ENCODE measurements around the gene SLC44A3. TPM values are rescaled to one million over a fixed set of nuclear protein-coding genes. Genes with fewer than 3 reads are reported as not detected.

Gene SLC44A3
- total and polyA plus RNA-seq, 3 experiments from 2014 or later, result 0.31 to 0.83 (median 0.47) TPM

DNA sequence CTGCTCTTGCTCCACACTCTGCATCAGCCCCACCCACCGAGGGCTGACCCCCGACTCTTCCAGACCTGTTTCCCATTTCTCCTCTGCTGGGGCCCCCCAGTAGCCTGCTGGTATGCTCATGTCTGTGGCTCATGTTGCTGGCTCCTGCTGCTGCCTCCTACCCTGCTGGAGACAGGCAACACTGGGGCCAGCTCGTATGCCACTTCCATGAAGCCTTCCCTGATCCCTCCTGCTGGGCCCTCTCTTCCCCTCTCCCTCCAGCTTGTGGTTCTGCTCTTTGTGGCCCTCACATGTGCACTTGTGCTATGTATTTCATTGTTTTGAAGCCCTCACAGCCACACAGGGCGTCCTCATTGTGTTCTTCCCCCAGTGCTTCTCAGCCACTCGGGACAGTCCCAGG lies 66.2 kb downstream of the SLC44A3 start:
- H3K9me3 Mint-ChIP-seq, result no peaks in the 10 kb centered on the region
- Histone ChIP-seq H3K36me3 (ENCODE audit: insufficient read depth, low read length) (no peaks in the 10 kb centered on the region), H3K9me3 (ENCODE audit: low read length) (no peaks in the 10 kb centered on the region), H3K27me3 (ENCODE audit: insufficient read depth, low read length, poor library complexity, severe bottlenecking) (no peaks in the 10 kb centered on the region), H3K4me3 (ENCODE audit: low read length) (no peak overlapping the region), H3K27ac (ENCODE audit: low read depth, low read length) (no peak overlapping the region), H3K4me1 (ENCODE audit: insufficient read depth, low read length) (no peaks in the 10 kb centered on the region)
- H3K27ac Mint-ChIP-seq, result no peak overlapping the region
- no peak for DNase-seq
- peaks cover 9 to 17% (median 15%) of the 10 kb centered on the region in 3 donors for H3K4me1 Mint-ChIP-seq
- no peaks in the 10 kb centered on the region for H3K36me3 Mint-ChIP-seq
- POLR2A ChIA-PET, result no interaction called here
- H3K27me3 Mint-ChIP-seq, result peaks cover 2 to 12% of the 10 kb centered on the region in 2 donors
- no peak overlapping the region for H3K4me3 Mint-ChIP-seq
- CTCF ChIA-PET, result no interaction called here

- no peaks in the 10 kb centered on the region for H3K4me1 ChIP-seq (ENCODE audit: insufficient read depth, low read length)
- POLR2A ChIA-PET, result no interaction called here
- no peaks in the 10 kb centered on the region for H3K36me3 ChIP-seq (ENCODE audit: insufficient read depth, low read length)
- Mint-ChIP-seq H3K9me3 (no peaks in the 10 kb centered on the region), H3K4me1 (peaks cover 9 to 17% (median 15%) of the 10 kb centered on the region in 3 donors), H3K27me3 (peaks cover 2 to 14% of the 10 kb centered on the region in 2 donors), H3K4me3 (no peak overlapping the region), H3K36me3 (no peaks in the 10 kb centered on the region), H3K27ac (no peak overlapping the region)
- H3K27ac ChIP-seq (ENCODE audit: low read depth, low read length), result no peak overlapping the region
- CTCF ChIA-PET, result no interaction called here
- no peaks in the 10 kb centered on the region for H3K9me3 ChIP-seq (ENCODE audit: low read length)
- DNase-seq, result no peak
- H3K27me3 ChIP-seq (ENCODE audit: insufficient read depth, low read length, poor library complexity, severe bottlenecking), result no peaks in the 10 kb centered on the region
- no peak overlapping the region for H3K4me3 ChIP-seq (ENCODE audit: low read length)
Observed at GRCh38 chr1:94887106-94887505, 66.9 kb downstream of the SLC44A3 start.

DNA sequence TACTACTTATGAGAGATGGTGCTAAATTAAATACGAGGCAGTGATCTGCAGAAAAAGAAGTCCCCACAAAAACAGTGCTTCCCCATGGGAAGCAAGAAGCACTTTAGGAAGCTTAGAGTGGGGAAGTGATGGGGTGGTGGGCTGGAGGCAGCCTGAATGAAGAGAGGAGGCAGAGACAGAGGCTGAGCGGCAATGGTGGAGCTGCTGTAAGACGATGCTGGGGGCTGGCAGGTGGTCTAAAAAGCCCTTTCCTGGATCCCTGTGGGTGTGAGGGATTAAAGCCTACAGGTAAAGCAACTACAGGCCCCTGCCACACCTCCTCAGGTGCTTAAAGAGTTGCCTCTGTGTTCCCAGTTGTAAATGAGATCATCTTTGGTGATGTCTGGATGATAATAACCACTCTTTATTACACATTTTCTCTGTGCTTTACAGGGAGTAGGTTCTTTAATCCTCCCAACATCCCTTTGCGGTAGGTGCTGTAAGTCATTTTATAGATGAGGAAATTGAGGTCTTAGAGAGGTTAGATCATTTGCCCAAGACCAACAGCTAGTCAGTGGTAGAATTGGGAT lies 67.5 kb downstream of the SLC44A3 start:
- no peaks in the 10 kb centered on the region for H3K9me3 ChIP-seq (ENCODE audit: low read length)
- no peak overlapping the region for H3K27ac ChIP-seq (ENCODE audit: low read depth, low read length)
- Mint-ChIP-seq H3K9me3 (no peaks in the 10 kb centered on the region), H3K27ac (peak overlapping the region in 1 of 8 donors; percentile 30), H3K36me3 (no peaks in the 10 kb centered on the region), H3K4me1 (peaks cover 8 to 15% (median 14%) of the 10 kb centered on the region in 3 donors), H3K4me3 (no peak overlapping the region), H3K27me3 (peaks cover 2 to 15% of the 10 kb centered on the region in 2 donors)
- no peaks in the 10 kb centered on the region for H3K36me3 ChIP-seq (ENCODE audit: insufficient read depth, low read length)
- no peaks in the 10 kb centered on the region for H3K4me1 ChIP-seq (ENCODE audit: insufficient read depth, low read length)
- POLR2A ChIA-PET, result no interaction called here
- DNase-seq, result no peak
- no peak overlapping the region for H3K4me3 ChIP-seq (ENCODE audit: low read length)
- H3K27me3 ChIP-seq (ENCODE audit: insufficient read depth, low read length, poor library complexity, severe bottlenecking), result no peaks in the 10 kb centered on the region
- CTCF ChIA-PET, result no interaction called here

- Histone ChIP-seq H3K36me3 (ENCODE audit: insufficient read depth, low read length) (no peaks in the 10 kb centered on the region), H3K27me3 (ENCODE audit: insufficient read depth, low read length, poor library complexity, severe bottlenecking) (no peaks in the 10 kb centered on the region), H3K4me1 (ENCODE audit: insufficient read depth, low read length) (no peaks in the 10 kb centered on the region), H3K9me3 (ENCODE audit: low read length) (no peaks in the 10 kb centered on the region), H3K27ac (ENCODE audit: low read depth, low read length) (no peak overlapping the region), H3K4me3 (ENCODE audit: low read length) (no peak overlapping the region)
- H3K9me3 Mint-ChIP-seq, result no peaks in the 10 kb centered on the region
- H3K27me3 Mint-ChIP-seq, result peaks cover 2 to 19% of the 10 kb centered on the region in 2 donors
- H3K4me3 Mint-ChIP-seq, result no peak overlapping the region
- POLR2A ChIA-PET, result no interaction called here
- no peaks in the 10 kb centered on the region for H3K36me3 Mint-ChIP-seq
- peaks cover 5 to 10% (median 8%) of the 10 kb centered on the region in 3 donors for H3K4me1 Mint-ChIP-seq
- CTCF ChIA-PET, result no interaction called here
- no peak overlapping the region for H3K27ac Mint-ChIP-seq
- DNase-seq, result no peak
Observed at GRCh38 chr1:94888201-94888600, 68.0 kb downstream of the SLC44A3 start.

DNA sequence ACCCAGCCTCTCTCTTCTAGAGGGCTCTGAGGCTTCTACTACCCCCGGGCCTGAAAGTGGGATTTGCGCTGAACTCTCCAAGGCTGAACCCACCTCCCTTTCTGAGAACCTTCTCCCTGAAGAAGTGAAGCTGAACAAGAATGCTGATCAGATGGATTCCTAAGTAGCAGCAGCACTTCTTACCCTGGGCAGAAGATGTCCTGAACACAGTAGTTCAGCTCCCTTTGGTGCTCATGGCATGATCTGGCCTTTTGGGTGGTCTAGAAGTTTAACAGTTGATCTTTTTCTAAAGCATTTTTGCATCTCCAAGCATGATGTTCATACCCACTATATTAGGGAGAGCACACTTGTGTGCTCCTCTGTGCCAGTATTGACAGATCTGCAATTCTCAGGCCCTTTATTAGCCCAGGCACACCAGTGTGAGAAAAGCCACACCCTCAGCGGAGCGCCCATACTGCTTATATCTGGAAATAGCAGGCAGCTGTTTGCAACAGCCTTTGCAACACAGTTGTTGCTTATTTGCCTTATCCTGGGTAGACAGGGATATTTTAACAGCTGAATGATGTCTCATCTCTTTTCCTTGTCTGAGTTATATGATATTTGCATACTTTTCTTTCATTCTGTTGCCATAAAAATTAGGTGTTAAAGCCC lies 72.6 kb downstream of the SLC44A3 start:
- Mint-ChIP-seq H3K36me3 (no peaks in the 10 kb centered on the region), H3K4me1 (no peaks in the 10 kb centered on the region), H3K27ac (no peak overlapping the region), H3K4me3 (no peak overlapping the region), H3K9me3 (no peaks in the 10 kb centered on the region), H3K27me3 (peaks cover 2 to 29% of the 10 kb centered on the region in 2 donors)
- no peaks in the 10 kb centered on the region for H3K9me3 ChIP-seq (ENCODE audit: low read length)
- no peaks in the 10 kb centered on the region for H3K36me3 ChIP-seq (ENCODE audit: insufficient read depth, low read length)
- POLR2A ChIA-PET, result interaction anchor here (0.7 kb wide), 1 partner anchor 69 kb away, joined by 4 read pairs; no protein-coding TSS in a partner anchor
- no peaks in the 10 kb centered on the region for H3K4me1 ChIP-seq (ENCODE audit: insufficient read depth, low read length)
- CTCF ChIA-PET, result interaction anchor here (1.4 kb wide), 1 partner anchor 9 kb away, joined by 3 read pairs; no protein-coding TSS in a partner anchor
- H3K27me3 ChIP-seq (ENCODE audit: insufficient read depth, low read length, poor library complexity, severe bottlenecking), result no peaks in the 10 kb centered on the region
- H3K27ac ChIP-seq (ENCODE audit: low read depth, low read length), result no peak overlapping the region
- DNase-seq, result no peak
- no peak overlapping the region for H3K4me3 ChIP-seq (ENCODE audit: low read length)

GRCh38 chr1:94894630-94895029 lies 74.5 kb downstream of the SLC44A3 start:
- no peaks in the 10 kb centered on the region for H3K9me3 ChIP-seq (ENCODE audit: low read length)
- ChIA-PET POLR2A (no interaction called here), CTCF (no interaction called here)
- Mint-ChIP-seq H3K27me3 (peaks cover 2 to 25% of the 10 kb centered on the region in 2 donors), H3K4me3 (no peak overlapping the region), H3K4me1 (no peaks in the 10 kb centered on the region), H3K9me3 (no peaks in the 10 kb centered on the region), H3K36me3 (no peaks in the 10 kb centered on the region), H3K27ac (peak overlapping the region in 1 of 8 donors; percentile 61)
- no peak overlapping the region for H3K27ac ChIP-seq (ENCODE audit: low read depth, low read length)
- H3K36me3 ChIP-seq (ENCODE audit: insufficient read depth, low read length), result no peaks in the 10 kb centered on the region
- H3K27me3 ChIP-seq (ENCODE audit: insufficient read depth, low read length, poor library complexity, severe bottlenecking), result no peaks in the 10 kb centered on the region
- no peaks in the 10 kb centered on the region for H3K4me1 ChIP-seq (ENCODE audit: insufficient read depth, low read length)
- H3K4me3 ChIP-seq (ENCODE audit: low read length), result no peak overlapping the region
- no peak for DNase-seq

DNA sequence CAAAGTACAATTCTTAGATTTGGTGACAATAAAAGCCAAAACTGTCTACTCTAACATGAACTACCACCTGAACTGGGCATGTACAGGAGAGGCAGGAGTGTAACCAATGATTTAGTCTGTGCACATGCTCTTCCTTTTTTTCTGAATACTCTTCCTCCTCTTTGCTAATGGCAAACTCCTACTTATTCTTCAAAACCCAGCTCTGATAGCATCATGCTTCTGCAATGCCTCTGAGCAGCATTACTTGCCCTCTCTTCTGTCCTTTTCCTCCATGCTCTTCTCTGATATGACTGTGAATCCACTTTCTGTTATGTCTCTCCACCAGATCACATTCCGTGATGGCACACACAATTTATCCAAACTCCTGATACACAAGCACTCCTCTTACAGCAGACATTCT lies 75.4 kb downstream of the SLC44A3 start:
- Histone ChIP-seq H3K4me3 (ENCODE audit: low read length) (no peak overlapping the region), H3K27ac (ENCODE audit: low read depth, low read length) (no peak overlapping the region), H3K9me3 (ENCODE audit: low read length) (no peaks in the 10 kb centered on the region), H3K4me1 (ENCODE audit: insufficient read depth, low read length) (no peaks in the 10 kb centered on the region), H3K36me3 (ENCODE audit: insufficient read depth, low read length) (no peaks in the 10 kb centered on the region), H3K27me3 (ENCODE audit: insufficient read depth, low read length, poor library complexity, severe bottlenecking) (no peaks in the 10 kb centered on the region)
- H3K36me3 Mint-ChIP-seq, result no peaks in the 10 kb centered on the region
- ChIA-PET CTCF (no interaction called here), POLR2A (no interaction called here)
- no peaks in the 10 kb centered on the region for H3K4me1 Mint-ChIP-seq
- DNase-seq, result no peak
- peaks cover 4 to 20% of the 10 kb centered on the region in 2 donors for H3K27me3 Mint-ChIP-seq
- no peaks in the 10 kb centered on the region for H3K9me3 Mint-ChIP-seq
- H3K4me3 Mint-ChIP-seq, result no peak overlapping the region
- H3K27ac Mint-ChIP-seq, result no peak overlapping the region

DNA sequence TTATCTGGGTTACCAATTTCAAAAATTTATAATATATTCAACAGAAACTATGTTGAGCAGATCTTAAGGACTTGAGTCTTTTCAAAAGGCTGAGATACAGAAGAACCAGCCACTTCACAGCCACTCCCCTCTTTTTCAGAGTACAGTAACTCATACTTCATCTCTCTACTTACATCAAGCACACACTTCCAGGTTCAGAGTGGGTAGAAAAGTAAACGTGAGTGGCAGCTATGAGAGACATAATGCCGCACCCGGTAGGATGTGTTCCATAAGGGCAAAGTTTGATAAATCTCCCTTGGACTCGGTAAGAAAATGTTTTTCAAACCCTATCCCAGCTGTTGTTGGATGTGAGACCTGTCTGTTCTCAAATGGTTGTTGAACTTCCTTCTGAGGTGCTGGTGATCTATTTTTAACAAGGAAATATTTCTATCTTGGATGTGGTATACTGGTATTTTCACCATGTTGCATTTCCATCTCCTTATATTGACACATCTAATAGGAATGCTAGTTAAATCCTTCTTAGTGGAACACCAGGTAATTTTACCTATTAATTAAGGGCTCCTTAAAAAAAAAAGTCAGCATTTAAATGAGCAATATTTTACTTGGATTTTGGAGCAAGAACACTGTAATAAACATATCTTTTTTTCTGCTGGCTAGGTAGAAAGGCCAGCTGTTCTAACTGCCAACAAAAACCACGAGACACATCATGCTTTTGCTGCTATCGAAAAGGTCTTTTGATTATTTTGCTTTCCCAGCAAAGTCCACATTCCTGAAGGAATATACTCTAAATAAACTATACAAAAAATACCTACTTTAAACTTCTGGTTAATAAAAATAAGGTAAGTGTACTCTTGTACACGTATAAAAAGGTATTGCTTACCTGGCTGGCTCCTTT lies 78.6 kb downstream of the SLC44A3 start:
- DNase-seq, result no peak
- H3K4me1 ChIP-seq (ENCODE audit: insufficient read depth, low read length), result no peaks in the 10 kb centered on the region
- no peaks in the 10 kb centered on the region for H3K27me3 ChIP-seq (ENCODE audit: insufficient read depth, low read length, poor library complexity, severe bottlenecking)
- Mint-ChIP-seq H3K4me3 (no peak overlapping the region), H3K4me1 (no peaks in the 10 kb centered on the region), H3K27ac (no peak overlapping the region), H3K9me3 (no peaks in the 10 kb centered on the region), H3K36me3 (no peaks in the 10 kb centered on the region), H3K27me3 (peaks cover 4 to 10% of the 10 kb centered on the region in 2 donors)
- no peaks in the 10 kb centered on the region for H3K9me3 ChIP-seq (ENCODE audit: low read length)
- POLR2A ChIA-PET, result no interaction called here
- no peak overlapping the region for H3K27ac ChIP-seq (ENCODE audit: low read depth, low read length)
- CTCF ChIA-PET, result interaction anchor here (1.0 kb wide), 1 partner anchor 45 kb away, joined by 5 read pairs; no protein-coding TSS in a partner anchor
- H3K4me3 ChIP-seq (ENCODE audit: low read length), result no peak overlapping the region
- H3K36me3 ChIP-seq (ENCODE audit: insufficient read depth, low read length), result no peaks in the 10 kb centered on the region

Data from CD8-positive, alpha-beta memory T cell (primary cell).